ENCODE data around the gene FAM117B. TPM values are rescaled to one million over a fixed set of nuclear protein-coding genes. Genes with fewer than 3 reads are reported as not detected.

The FAM117B gene
- polyA plus RNA-seq, 1 donor (not counting 4 experiments of a cell fraction or from before 2014, with no cell fraction given) = 1.9 TPM

- no peaks in the 10 kb centered on the region for H3K27me3 ChIP-seq (ENCODE audit: control insufficient read depth, extremely low read depth, insufficient read depth, low read length)
- TF ChIP-seq EZH2 (IDR thresholded peaks at IDR 0.05; ENCODE audit: low read length) (no peak), CTCF (optimal IDR thresholded peaks at IDR 0.05 in 1 of 3, IDR thresholded peaks at IDR 0.05 in 1 of 3, conservative IDR thresholded peaks at IDR 0.05 in 1 of 3; ENCODE audit: extremely low read depth in 1 of 3, insufficient read depth in 2 of 3, low read length in 3 of 3) (no peak)
- no peaks in the 10 kb centered on the region for H3K36me3 ChIP-seq (ENCODE audit: control insufficient read depth in 2 of 2, extremely low read depth in 1 of 2, insufficient read depth in 2 of 2, low read length in 2 of 2)
- FAIRE-seq (no peak), DNase-seq (ENCODE audit: low read depth, low spot score) (no peak)
- H3K9me3 ChIP-seq (ENCODE audit: control insufficient read depth, low read depth, low read length) = no peaks in the 10 kb centered on the region
- no peak overlapping the region for H2AFZ ChIP-seq (ENCODE audit: control insufficient read depth, low read length)
- no peak overlapping the region for H3K9ac ChIP-seq (ENCODE audit: control insufficient read depth, extremely low read depth, insufficient read depth, low read length)
- H3K79me2 ChIP-seq (ENCODE audit: control insufficient read depth, insufficient read depth, low read length) = no peaks in the 10 kb centered on the region
- H4K20me1 ChIP-seq (ENCODE audit: control insufficient read depth, extremely low read depth, insufficient read depth, low read length) = no peaks in the 10 kb centered on the region
- no peak overlapping the region for H3K4me2 ChIP-seq (ENCODE audit: control insufficient read depth, extremely low read depth, insufficient read depth, low read depth, low read length)
- no peak overlapping the region for H3K27ac ChIP-seq (ENCODE audit: control insufficient read depth, insufficient read depth, low read length)
- dilution Hi-C loops (cut with MboI; ENCODE audit: extremely low pct_ligation_motif_present, low sequenced_read_pairs) = no loop called here
- no peaks in the 10 kb centered on the region for H3K4me1 ChIP-seq (ENCODE audit: control insufficient read depth, extremely low read depth, insufficient read depth, low read length)
- no peak overlapping the region for H3K4me3 ChIP-seq (ENCODE audit: control insufficient read depth in 2 of 3, extremely low read depth in 1 of 3, insufficient read depth in 2 of 3, low read depth in 1 of 3, low read length in 3 of 3)
- H3K9me1 ChIP-seq (ENCODE audit: control insufficient read depth, extremely low read depth, insufficient read depth, low read length) = no peaks in the 10 kb centered on the region
Measured at GRCh38 chr2:202681688-202682205, 47.0 kb downstream of the FAM117B start.

GRCh38 chr2:202682274-202682673 is 47.5 kb downstream of the FAM117B start:
- H3K4me2 ChIP-seq (ENCODE audit: control insufficient read depth, extremely low read depth, insufficient read depth, low read depth, low read length) = no peak overlapping the region
- no peak overlapping the region for H3K9ac ChIP-seq (ENCODE audit: control insufficient read depth, extremely low read depth, insufficient read depth, low read length)
- no peak for DNase-seq (ENCODE audit: low read depth, low spot score)
- TF ChIP-seq CTCF (optimal IDR thresholded peaks at IDR 0.05 in 1 of 3, IDR thresholded peaks at IDR 0.05 in 1 of 3, conservative IDR thresholded peaks at IDR 0.05 in 1 of 3; ENCODE audit: extremely low read depth in 1 of 3, insufficient read depth in 2 of 3, low read length in 3 of 3) = no peak
- TF ChIP-seq EZH2 (IDR thresholded peaks at IDR 0.05; ENCODE audit: low read length) = no peak
- no peak overlapping the region for H3K4me3 ChIP-seq (ENCODE audit: control insufficient read depth in 2 of 3, extremely low read depth in 1 of 3, insufficient read depth in 2 of 3, low read depth in 1 of 3, low read length in 3 of 3)
- dilution Hi-C loops (cut with MboI; ENCODE audit: extremely low pct_ligation_motif_present, low sequenced_read_pairs) = no loop called here
- H3K9me3 ChIP-seq (ENCODE audit: control insufficient read depth, low read depth, low read length) = no peaks in the 10 kb centered on the region
- H3K9me1 ChIP-seq (ENCODE audit: control insufficient read depth, extremely low read depth, insufficient read depth, low read length) = no peaks in the 10 kb centered on the region
- FAIRE-seq = no peak
- H3K36me3 ChIP-seq (ENCODE audit: control insufficient read depth in 2 of 2, extremely low read depth in 1 of 2, insufficient read depth in 2 of 2, low read length in 2 of 2) = no peaks in the 10 kb centered on the region
- no peaks in the 10 kb centered on the region for H4K20me1 ChIP-seq (ENCODE audit: control insufficient read depth, extremely low read depth, insufficient read depth, low read length)
- no peak overlapping the region for H2AFZ ChIP-seq (ENCODE audit: control insufficient read depth, low read length)
- H3K4me1 ChIP-seq (ENCODE audit: control insufficient read depth, extremely low read depth, insufficient read depth, low read length) = no peaks in the 10 kb centered on the region
- no peak overlapping the region for H3K27ac ChIP-seq (ENCODE audit: control insufficient read depth, insufficient read depth, low read length)
- no peaks in the 10 kb centered on the region for H3K79me2 ChIP-seq (ENCODE audit: control insufficient read depth, insufficient read depth, low read length)
- no peaks in the 10 kb centered on the region for H3K27me3 ChIP-seq (ENCODE audit: control insufficient read depth, extremely low read depth, insufficient read depth, low read length)
